Immature natural killer cell (primary cell): ENCODE results near the gene ZNF784. TPM values are rescaled to one million over a fixed set of nuclear protein-coding genes. Genes with fewer than 3 reads are reported as not detected.

Experiments used
- DNase-seq, 3 donors: peaks; one replicate each; pipeline ENCODE4 v3.0.0; 2022; ENCODE audit warnings: mixed read lengths in 1 of 3
- H3K27ac Mint-ChIP-seq, 6 donors: one replicate each; pipeline ENCODE4 v1.8.0; 2020; ENCODE audit warnings: mixed read lengths in 6 of 6, mild to moderate bottlenecking in 5 of 6, inconsistent platforms in 4 of 6, moderate library complexity in 3 of 6
- H3K27me3 Mint-ChIP-seq, 3 donors: one replicate each; pipeline ENCODE4 v1.8.0; 2020 to 2021; ENCODE audit warnings: low read depth in 3 of 3, mild to moderate bottlenecking in 3 of 3, mixed read lengths in 3 of 3, moderate library complexity in 3 of 3, inconsistent platforms in 1 of 3
- H3K36me3 Mint-ChIP-seq, 3 donors: one replicate each; pipeline ENCODE4 v1.8.0; 2020; ENCODE audit warnings: mixed read lengths in 3 of 3, inconsistent platforms in 2 of 3, mild to moderate bottlenecking in 2 of 3
- H3K4me1 Mint-ChIP-seq, 2 donors: one replicate each; pipeline ENCODE4 v1.8.0; 2020; ENCODE audit warnings: inconsistent platforms in 2 of 2, mild to moderate bottlenecking in 2 of 2, mixed read lengths in 2 of 2, moderate library complexity in 1 of 2
- H3K4me3 Mint-ChIP-seq, 5 donors: one replicate each; pipeline ENCODE4 v1.8.0; 2020; ENCODE audit warnings: mild to moderate bottlenecking in 5 of 5, mixed read lengths in 5 of 5, inconsistent platforms in 3 of 5, moderate library complexity in 3 of 5
- H3K9me3 Mint-ChIP-seq, 6 donors: one replicate each; pipeline ENCODE4 v1.8.0; 2020; ENCODE audit warnings: mild to moderate bottlenecking in 6 of 6, mixed read lengths in 6 of 6, inconsistent platforms in 4 of 6, moderate library complexity in 3 of 6
- polyA plus RNA-seq, 3 donors: library from polyadenylated mRNA; unstranded; fragments of 300-500 nt; fragmentation: Illumina TruSeq; gene quantifications; one replicate each; pipeline ENCODE4 v1.2.3, GENCODE V29; 2021

Gene ZNF784
- polyA plus RNA-seq: under 1 TPM; 0.59 to 0.78 (median 0.62) TPM

GRCh38 chr19:55624109-55625003 lies at the start of gene ZNF784:
Gene ZNF784, minus strand, starts transcription at chr19:55624566. Its CDS starts 5 bp downstream, at chr19:55624561.
- H3K4me1 Mint-ChIP-seq: peaks cover 22 to 28% of the 10 kb centered on the region in 2 donors
- H3K9me3 Mint-ChIP-seq: no peaks in the 10 kb centered on the region
- peaks cover 5 to 10% (median 8%) of the 10 kb centered on the region in 3 donors for H3K27me3 Mint-ChIP-seq
- peaks cover 0 to 4% (median 4%) of the 10 kb centered on the region in 3 donors for H3K36me3 Mint-ChIP-seq
- peak within 1 kb of the TSS; percentile 80 to 98 (median 96) for H3K27ac Mint-ChIP-seq
- H3K4me3 Mint-ChIP-seq: peak within 1 kb of the TSS; percentile 85 to 94 (median 88)
- DNase-seq: peak; percentile 92 to 94 (median 93)

GRCh38 chr19:55673889-55674288 lies 49.5 kb upstream of the ZNF784 start:
- peak overlapping the region; percentile 75 to 92 (median 82) for H3K27ac Mint-ChIP-seq
- H3K4me1 Mint-ChIP-seq: peaks cover 40 to 65% of the 10 kb centered on the region in 2 donors
- H3K4me3 Mint-ChIP-seq: peak overlapping the region in 2 of 5 donors; percentile 4 to 33
- peaks cover 0 to 11% (median 0%) of the 10 kb centered on the region in 3 donors for H3K36me3 Mint-ChIP-seq
- no peak for DNase-seq
- peaks cover 0 to 1% (median 0%) of the 10 kb centered on the region in 6 donors for H3K9me3 Mint-ChIP-seq
- H3K27me3 Mint-ChIP-seq: peaks cover 10 to 15% (median 11%) of the 10 kb centered on the region in 3 donors

- H3K9me3 Mint-ChIP-seq: peaks cover 0 to 1% (median 0%) of the 10 kb centered on the region in 6 donors
- H3K36me3 Mint-ChIP-seq: peaks cover 0 to 11% (median 0%) of the 10 kb centered on the region in 3 donors
- H3K27me3 Mint-ChIP-seq: peaks cover 10 to 13% (median 11%) of the 10 kb centered on the region in 3 donors
- peaks cover 39 to 64% of the 10 kb centered on the region in 2 donors for H3K4me1 Mint-ChIP-seq
- H3K27ac Mint-ChIP-seq: peak overlapping the region; percentile 75 to 92 (median 82)
- no peak for DNase-seq
- H3K4me3 Mint-ChIP-seq: peak overlapping the region in 2 of 5 donors; percentile 4 to 33
Observed at GRCh38 chr19:55673465-55673864, 49.1 kb upstream of the ZNF784 start.

- peaks cover 33 to 53% of the 10 kb centered on the region in 2 donors for H3K4me1 Mint-ChIP-seq
- peak overlapping the region in 5 of 6 donors; percentile 16 to 87 (median 51) for H3K27ac Mint-ChIP-seq
- H3K4me3 Mint-ChIP-seq: peak overlapping the region in 2 of 5 donors; percentile 10 to 11
- peaks cover 0 to 1% (median 0%) of the 10 kb centered on the region in 6 donors for H3K9me3 Mint-ChIP-seq
- H3K36me3 Mint-ChIP-seq: peaks cover 0 to 11% (median 0%) of the 10 kb centered on the region in 3 donors
- no peak for DNase-seq
- H3K27me3 Mint-ChIP-seq: peaks cover 10 to 14% (median 12%) of the 10 kb centered on the region in 3 donors
Observed at GRCh38 chr19:55672418-55672817, 48.1 kb upstream of the ZNF784 start.

- Mint-ChIP-seq H3K9me3 (peaks cover 0 to 1% (median 0%) of the 10 kb centered on the region in 6 donors), H3K27me3 (peaks cover 8 to 14% (median 12%) of the 10 kb centered on the region in 3 donors), H3K4me3 (no peak overlapping the region), H3K27ac (peak overlapping the region in 3 of 6 donors; percentile 12 to 67 (median 53)), H3K4me1 (peaks cover 20 to 39% of the 10 kb centered on the region in 2 donors), H3K36me3 (peaks cover 0 to 11% (median 0%) of the 10 kb centered on the region in 3 donors)
- DNase-seq: no peak
Observed at GRCh38 chr19:55671054-55671378, 46.6 kb upstream of the ZNF784 start.

GRCh38 chr19:55670280-55671053 lies 46.1 kb upstream of the ZNF784 start:
- Mint-ChIP-seq H3K27me3 (peaks cover 4 to 12% (median 7%) of the 10 kb centered on the region in 3 donors), H3K27ac (peak overlapping the region in 3 of 6 donors; percentile 17 to 53 (median 30)), H3K4me3 (peak overlapping the region in 1 of 5 donors; percentile 6)

GRCh38 chr19:55669418-55670279 lies 45.3 kb upstream of the ZNF784 start:
- Mint-ChIP-seq H3K4me1 (peaks cover 13 to 30% of the 10 kb centered on the region in 2 donors), H3K36me3 (peaks cover 0 to 15% (median 0%) of the 10 kb centered on the region in 3 donors), H3K27ac (no peak overlapping the region), H3K4me3 (no peak overlapping the region), H3K9me3 (peaks cover 0 to 1% (median 0%) of the 10 kb centered on the region in 6 donors), H3K27me3 (peaks cover 2 to 13% (median 5%) of the 10 kb centered on the region in 3 donors)
- no peak for DNase-seq

More at GRCh38 chr19:55670280-55671053, 46.1 kb upstream of the ZNF784 start:
- Mint-ChIP-seq H3K9me3 (peaks cover 0 to 1% (median 0%) of the 10 kb centered on the region in 6 donors), H3K4me1 (peaks cover 15 to 34% of the 10 kb centered on the region in 2 donors), H3K36me3 (peaks cover 0 to 11% (median 0%) of the 10 kb centered on the region in 3 donors)
- DNase-seq: no peak

GRCh38 chr19:55668603-55669348 lies 44.4 kb upstream of the ZNF784 start:
- Mint-ChIP-seq H3K4me1 (peaks cover 15 to 32% of the 10 kb centered on the region in 2 donors), H3K27me3 (peaks cover 1 to 13% (median 9%) of the 10 kb centered on the region in 3 donors), H3K36me3 (peaks cover 0 to 24% (median 0%) of the 10 kb centered on the region in 3 donors), H3K27ac (no peak overlapping the region), H3K9me3 (peaks cover 0 to 1% (median 0%) of the 10 kb centered on the region in 6 donors), H3K4me3 (no peak overlapping the region)
- DNase-seq: no peak

GRCh38 chr19:55667958-55668357 lies 43.6 kb upstream of the ZNF784 start:
- peak overlapping the region in 1 of 6 donors; percentile 34 for H3K27ac Mint-ChIP-seq
- H3K4me3 Mint-ChIP-seq: no peak overlapping the region
- H3K4me1 Mint-ChIP-seq: peaks cover 15 to 33% of the 10 kb centered on the region in 2 donors
- H3K27me3 Mint-ChIP-seq: peaks cover 0 to 11% (median 10%) of the 10 kb centered on the region in 3 donors
- peaks cover 0 to 1% (median 0%) of the 10 kb centered on the region in 6 donors for H3K9me3 Mint-ChIP-seq
- H3K36me3 Mint-ChIP-seq: peaks cover 4 to 25% (median 5%) of the 10 kb centered on the region in 3 donors
- DNase-seq: no peak

- Mint-ChIP-seq H3K36me3 (peaks cover 8 to 29% (median 9%) of the 10 kb centered on the region in 3 donors), H3K4me3 (no peak overlapping the region), H3K27ac (no peak overlapping the region), H3K4me1 (peaks cover 19 to 38% of the 10 kb centered on the region in 2 donors), H3K9me3 (peaks cover 0 to 1% (median 0%) of the 10 kb centered on the region in 6 donors), H3K27me3 (peaks cover 0 to 11% (median 10%) of the 10 kb centered on the region in 3 donors)
- DNase-seq: no peak
Observed at GRCh38 chr19:55667511-55667910, 43.1 kb upstream of the ZNF784 start.

- H3K36me3 Mint-ChIP-seq: peaks cover 8 to 27% (median 11%) of the 10 kb centered on the region in 3 donors
- H3K27ac Mint-ChIP-seq: no peak overlapping the region
- peaks cover 0 to 10% (median 8%) of the 10 kb centered on the region in 3 donors for H3K27me3 Mint-ChIP-seq
- peaks cover 0 to 1% (median 0%) of the 10 kb centered on the region in 6 donors for H3K9me3 Mint-ChIP-seq
- H3K4me3 Mint-ChIP-seq: no peak overlapping the region
- H3K4me1 Mint-ChIP-seq: peaks cover 20 to 36% of the 10 kb centered on the region in 2 donors
- no peak for DNase-seq
Observed at GRCh38 chr19:55667006-55667381, 42.6 kb upstream of the ZNF784 start.
